Measurements from ENCODE around the gene THTPA.

Gene THTPA

DNA sequence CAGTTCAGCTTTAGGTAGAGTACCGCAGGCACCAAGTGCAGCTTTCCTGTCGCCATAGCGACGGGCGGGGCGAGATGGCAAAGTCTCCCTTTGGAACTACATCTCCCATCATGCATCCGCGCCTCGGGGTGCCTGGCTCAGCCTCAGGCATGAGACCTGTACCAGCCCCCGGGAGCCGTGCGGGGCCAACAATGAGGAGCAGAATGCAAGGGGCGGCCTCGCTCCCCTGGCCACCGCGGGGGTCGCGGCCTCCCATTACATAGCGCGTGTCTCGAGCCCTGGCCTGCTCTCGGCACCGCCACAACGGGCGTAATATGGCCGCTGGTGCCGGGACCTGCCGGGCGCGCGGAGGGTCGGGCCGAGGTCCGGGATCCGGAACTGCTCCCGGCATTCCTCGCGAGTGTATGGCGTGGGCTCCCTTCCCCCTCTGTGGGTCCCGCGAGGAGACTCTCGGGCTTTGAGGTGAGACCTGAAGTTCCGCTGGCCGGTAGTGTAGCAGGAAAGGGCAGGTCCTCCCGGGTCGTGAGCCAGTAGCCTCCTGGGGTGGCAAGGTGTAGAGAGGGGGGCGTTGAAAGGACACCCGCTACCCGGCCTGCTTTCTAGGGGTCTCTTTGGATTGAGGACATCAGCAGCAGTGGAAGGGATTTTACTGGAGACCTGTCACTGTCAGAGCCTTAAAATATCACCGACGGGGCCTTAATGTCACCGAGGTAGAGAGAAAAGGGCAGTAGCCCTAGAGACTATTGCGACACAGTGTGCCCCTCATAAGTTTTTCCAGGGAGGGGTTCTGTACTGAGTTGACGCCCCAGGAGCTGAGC is at the start of gene THTPA:
Gene THTPA (plus strand): TSS at position 390 of the 818 bp plus-strand sequence. CDS start 487 bp downstream, outside the sequence.
- DNase-seq, result peak; percentile 91 to 96 (median 95)

DNA sequence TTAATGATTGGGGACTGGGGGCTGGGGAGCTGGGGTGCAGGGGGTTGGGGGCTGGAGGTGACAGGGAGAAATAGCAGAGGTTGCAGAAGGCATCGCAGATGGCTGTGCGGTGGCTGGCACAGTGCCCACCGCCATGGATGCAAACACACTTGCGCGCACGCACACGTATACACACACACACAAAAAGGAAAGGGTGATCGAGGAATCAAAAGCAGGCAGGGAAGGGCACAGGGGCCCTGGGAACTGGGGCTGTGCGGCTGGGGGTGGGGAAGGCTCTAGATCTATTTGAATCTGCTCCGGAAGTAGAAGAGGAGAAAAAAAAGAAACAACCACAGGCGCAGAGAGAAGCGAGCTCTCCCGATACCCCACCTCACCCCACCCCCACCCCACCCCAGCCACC is 43.9 kb upstream of the THTPA start:
- DNase-seq, result peak in 1 of 3 experiments; percentile 12

DNA sequence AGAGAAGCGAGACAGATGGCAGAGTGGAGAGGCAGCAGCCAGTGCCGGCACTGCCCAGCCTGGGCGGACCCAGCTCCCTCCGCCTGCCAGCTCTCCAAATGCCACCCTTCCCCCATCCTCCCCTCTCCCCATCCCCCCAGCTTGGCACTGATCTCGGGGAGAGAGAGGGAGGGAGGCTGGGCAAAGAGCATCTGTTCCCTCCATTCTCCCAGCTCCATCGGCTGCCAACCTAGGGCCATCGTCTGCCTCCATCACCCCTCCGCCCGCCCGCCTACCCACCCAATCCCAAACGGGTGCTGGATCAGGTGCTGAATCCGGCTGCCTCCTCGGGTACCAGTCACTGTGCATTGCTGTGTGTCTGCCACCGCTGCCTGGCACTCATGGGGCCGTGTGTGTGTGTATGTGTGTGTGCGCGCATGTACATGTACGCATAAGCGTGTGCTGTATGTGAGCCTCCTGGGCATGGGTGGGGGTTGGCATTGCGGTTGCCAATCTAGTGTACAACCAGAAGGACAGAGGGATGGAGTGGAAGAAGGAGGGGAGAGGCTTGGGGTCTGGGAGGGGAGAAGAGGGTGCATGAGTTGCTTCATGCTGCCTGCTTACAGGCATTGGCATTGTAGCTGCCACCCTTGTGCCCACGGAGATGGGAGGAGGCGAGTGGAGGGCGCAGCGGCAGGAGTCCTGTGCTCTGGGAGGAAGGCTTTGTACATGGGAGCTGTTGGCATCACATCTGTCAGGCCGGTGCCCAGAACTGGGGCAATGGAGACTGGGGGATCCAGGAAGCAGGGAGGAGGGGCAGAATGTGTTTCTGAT is 42.9 kb upstream of the THTPA start:
- peak in 1 of 3 experiments; percentile 21 for DNase-seq

DNA sequence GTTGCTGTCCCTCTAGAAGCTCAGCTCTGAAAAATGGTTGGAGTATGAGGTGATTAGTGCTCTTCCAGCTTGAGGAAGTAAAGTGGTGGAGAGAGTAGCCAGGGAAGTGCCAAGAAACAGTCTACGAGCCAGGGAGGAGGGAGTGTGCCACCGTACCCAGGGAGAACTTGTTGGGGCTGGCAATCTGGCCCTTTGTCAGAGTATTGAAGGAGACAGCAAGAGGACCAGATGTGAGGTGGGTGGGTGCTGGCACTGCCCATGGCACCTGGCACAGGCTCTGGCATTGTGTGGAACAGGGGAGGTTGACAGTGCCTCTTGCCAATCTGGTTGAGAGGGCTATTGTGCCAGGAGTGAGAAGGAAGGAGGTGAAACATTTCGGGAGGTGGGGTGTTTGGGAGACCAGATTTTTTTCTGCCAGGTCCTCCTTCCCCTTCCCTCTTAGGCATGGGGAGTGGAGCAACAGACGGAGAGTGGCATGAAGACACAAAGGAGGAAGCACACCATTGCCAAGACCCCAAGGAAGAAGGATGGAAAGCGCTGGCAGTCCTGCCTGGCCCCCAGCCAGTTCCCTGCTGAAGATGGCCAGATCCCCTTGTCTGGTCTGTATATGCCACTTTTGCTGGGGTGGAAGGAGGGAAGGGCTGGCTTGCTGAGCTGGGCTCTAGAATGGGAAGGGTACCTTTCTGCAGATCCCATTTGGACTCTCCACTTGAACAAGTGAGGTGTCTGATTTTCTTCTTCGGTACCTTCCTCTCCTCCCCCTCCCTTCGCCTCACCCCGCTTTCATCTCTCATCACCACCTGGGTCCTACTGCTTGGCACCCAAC is 42.0 kb upstream of the THTPA start:
- no peak for DNase-seq

- DNase-seq, result no peak
Measured at GRCh38 chr14:23514644-23514957, 41.5 kb upstream of the THTPA start.

DNA sequence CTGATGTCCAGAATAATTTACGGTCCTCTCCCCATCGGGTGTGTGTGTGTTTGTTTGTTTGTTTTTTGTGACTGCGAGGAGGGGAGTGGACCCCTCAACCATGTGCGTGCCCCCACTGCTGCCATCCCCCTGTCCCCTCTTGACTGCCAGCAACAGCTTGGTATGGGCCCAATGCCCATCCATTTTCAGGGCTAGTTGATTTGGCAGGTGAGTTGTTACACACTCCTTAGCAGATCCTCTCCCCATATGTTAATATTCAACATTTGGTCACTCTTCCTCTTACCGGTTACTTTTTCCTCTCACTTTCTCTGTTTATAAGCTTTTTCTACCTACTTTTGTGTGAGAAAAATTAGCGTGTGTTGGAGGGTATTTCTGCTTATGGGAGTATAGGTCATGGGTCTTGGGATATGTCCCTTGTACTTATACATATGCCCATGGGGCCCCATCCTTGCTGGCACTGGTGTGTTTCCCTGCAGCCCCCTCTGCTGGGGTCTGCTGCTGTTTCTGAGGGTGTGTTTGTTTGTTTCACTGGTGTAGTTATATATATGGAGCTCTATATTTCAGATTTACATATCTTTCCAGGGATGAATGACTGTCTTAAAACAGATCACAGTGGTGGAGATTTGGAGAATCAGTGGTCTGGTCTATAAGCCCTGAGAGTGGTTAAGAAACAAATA is 38.3 kb upstream of the THTPA start:
- DNase-seq, result no peak

DNA sequence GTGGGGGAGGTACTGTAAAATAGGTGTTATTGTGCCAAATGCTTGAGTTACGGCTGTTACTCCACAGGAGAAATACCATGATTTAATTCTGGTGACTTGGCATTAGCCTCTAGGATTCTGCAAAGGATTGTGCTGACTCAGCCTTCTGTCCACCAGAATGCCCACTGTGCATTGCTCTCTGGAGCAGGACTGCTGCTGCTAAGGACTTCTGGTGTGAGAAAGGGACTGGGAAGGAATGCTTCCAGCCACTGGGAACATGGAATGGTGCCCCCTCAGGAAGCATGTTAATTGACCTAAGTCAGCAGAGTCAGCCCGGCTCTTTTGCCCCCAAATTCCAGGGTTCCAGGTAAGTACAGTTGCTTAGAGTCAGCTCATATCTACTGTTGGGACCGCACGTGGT is 37.4 kb upstream of the THTPA start:
- DNase-seq, result no peak

DNA sequence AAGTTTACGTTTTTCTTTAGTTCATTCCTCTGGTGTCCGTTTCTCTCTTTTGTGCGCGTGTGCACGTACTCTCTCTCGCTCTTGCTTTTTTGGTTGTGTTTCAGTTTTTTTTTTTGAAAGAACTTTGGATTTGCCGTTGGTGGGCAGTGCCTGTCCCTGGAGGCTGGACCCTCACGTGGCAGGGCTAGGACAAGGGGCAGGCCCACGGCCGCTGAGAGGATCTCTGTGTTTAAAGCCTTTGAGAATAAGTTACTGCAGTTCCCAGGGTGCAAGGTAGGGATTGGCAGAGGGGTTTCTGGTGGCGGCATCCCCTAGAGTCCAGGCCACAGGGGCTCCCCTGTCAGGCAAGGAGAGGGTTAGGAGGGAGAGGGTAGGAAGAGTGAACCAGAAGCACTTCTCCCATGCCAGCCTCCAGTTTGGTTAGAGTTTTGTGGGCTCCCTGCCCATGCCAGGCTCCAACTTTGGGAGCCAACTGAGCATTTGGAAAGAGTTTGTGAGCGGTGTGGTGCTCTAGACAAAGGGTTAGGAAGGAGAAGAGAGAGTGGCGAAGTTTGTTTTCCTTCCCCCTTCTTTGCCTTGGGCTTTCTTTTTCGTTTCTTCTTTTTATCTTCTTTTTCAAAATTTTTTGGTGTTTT is 35.1 kb upstream of the THTPA start:
- DNase-seq, result no peak

DNA sequence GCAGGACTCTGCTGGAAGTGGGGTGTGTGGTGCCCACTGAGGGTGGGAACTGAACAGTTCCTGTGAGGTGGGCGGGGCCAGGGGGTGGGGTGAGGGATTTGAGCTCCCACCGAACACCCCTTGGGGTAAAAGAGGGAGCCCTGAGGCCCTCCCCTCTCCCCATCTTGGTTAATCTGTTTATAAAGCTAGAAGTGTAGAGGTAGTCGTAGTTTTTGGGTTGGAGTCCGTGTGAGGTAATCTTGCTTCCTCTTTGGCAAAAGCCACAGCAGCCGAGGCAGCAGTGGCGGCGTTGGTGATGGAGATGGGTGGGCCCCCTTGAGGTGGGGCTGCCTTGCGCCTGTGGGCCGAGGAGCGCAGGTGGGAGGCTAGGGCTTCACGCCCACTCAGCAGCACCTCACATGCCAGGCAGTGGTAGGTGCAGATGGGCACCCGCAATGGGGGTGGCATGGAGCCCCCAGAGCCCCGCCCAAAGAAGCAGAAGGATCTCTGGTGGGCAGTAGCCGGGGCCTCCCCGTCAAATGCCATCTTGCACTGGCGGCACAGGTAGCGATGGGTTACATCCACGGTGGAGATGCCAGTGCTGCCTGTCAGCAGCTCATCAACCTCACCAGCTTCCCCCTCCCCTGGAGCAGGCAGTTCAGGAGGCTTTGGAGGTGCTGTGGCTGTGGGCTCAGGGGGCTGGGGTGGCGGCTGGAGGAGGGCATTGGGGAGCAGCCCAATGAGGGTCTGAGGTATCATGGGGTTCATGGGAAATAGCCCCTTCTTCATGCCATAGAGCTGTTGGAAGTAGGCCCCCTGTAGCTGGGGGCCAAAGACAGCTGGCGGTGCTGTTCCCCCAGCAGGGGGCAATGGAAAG is 34.1 kb upstream of the THTPA start:
- DNase-seq, result no peak

GRCh38 chr14:23522643-23523198 is 33.4 kb upstream of the THTPA start:
- DNase-seq, result no peak

DNA sequence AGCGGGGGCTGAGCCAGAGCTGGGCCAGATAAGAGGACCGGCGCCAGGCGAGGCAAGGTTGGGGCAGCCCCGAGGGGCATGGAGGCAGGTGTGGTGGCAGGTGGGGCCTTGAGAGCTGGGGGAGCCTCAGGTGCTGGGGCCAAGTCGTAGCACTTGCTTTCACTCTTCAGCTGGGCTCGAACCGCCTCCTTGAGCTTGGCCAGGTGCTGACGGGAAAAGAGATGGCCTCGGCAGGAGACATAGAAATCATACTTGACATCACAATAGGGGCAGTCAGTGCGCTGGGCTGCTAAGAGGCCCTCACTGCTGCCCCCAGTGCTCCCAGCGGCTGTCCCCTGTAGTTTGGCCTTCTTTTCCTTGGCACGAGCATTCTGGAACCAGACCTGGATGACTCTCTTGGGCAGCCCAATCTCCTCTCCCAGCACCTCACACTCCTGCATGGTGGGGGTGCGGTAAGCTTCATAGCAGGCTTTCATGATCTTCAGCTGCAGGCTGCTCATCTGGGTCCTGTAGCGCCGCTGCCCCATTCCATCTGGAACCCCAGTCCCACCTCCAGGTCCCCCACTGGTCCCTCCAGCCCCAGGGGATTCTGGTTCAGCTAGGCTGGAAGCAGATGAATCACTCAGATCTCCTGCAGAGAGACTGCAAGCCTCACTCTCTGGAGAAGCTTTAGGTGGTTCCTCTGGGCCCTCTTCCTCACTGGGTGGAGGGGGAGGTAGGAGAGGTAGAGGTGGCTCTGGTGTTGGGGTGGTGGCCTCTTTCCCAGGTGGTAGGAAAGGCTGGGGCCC is 32.6 kb upstream of the THTPA start:
- no peak for DNase-seq

GRCh38 chr14:23524954-23525353 is 31.1 kb upstream of the THTPA start:
- DNase-seq, result no peak

GRCh38 chr14:23525611-23526010 is 30.5 kb upstream of the THTPA start:
- DNase-seq, result no peak

- no peak for DNase-seq
Measured at GRCh38 chr14:23528555-23528954, 27.5 kb upstream of the THTPA start.

DNA sequence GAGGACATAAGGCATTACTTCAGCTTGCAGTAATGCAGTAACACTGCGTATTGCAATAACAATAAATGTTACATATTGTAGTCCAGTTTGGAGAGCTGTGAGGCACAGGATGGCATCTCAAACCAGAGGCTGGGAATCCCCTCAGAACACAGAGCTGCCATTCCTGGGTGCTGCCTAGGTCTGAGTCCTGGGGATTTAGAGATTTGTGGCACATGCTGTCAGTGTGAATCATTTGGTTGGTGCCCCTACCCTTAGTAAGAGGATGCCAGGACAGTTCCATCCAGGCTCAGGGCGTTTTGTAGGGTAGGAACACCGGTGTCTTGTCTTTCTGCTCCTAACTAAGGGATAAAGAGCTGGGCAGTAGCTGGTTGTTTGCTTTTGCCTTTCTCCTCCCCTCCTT is 27.1 kb upstream of the THTPA start:
- no peak for DNase-seq

GRCh38 chr14:23530375-23531055 is 25.6 kb upstream of the THTPA start:
- DNase-seq, result no peak

GRCh38 chr14:23531391-23531790 is 24.7 kb upstream of the THTPA start:
- no peak for DNase-seq

DNA sequence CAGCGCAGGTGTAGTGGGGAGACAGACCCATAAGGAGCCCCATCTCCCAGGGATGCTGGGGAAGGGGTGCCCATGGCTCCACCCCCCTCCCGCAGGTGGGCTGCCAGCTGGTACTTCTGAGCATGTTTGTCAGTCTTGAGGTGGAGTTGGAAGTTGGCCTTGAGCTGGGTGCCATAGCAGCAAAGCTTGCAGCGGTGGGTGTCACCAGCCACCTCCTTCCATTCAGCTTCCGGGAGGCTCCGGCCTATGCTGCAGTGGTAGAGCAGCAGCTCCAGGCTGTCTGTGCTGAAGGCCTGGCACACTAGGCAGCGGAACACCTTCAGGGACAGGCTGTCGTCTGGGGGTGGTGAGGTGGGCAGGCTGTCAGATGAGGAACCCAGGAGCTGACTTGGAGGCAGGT is 23.4 kb upstream of the THTPA start:
- no peak for DNase-seq

- no peak for DNase-seq
Measured at GRCh38 chr14:23533652-23534435, 22.2 kb upstream of the THTPA start.
